H9 (cell line): ENCODE measurements around the gene TTLL4. TPM values are rescaled to one million over a fixed set of nuclear protein-coding genes. Genes with fewer than 3 reads are reported as not detected.

ENCODE experiments used
- DNase-seq: peaks from one replicate; pipeline ENCODE4 v3.0.0-alpha.2; 2017
- H2AFZ ChIP-seq: one replicate; pipeline ENCODE4 v1.6.1; 2013; ENCODE audit warnings: mild to moderate bottlenecking, low read length, control low read depth, moderate library complexity
- H2AK5ac ChIP-seq: 2 replicates; pipeline ENCODE4 v1.6.1; 2013; ENCODE audit warnings: low read length, control low read depth, mixed read lengths; ENCODE audit not compliant: insufficient read length
- H2BK120ac ChIP-seq: one replicate; pipeline ENCODE4 v1.6.1; 2013; ENCODE audit warnings: low read depth, mild to moderate bottlenecking, low read length, control low read depth, inconsistent platforms; ENCODE audit not compliant: poor library complexity, severe bottlenecking
- H2BK12ac ChIP-seq: 2 replicates; pipeline ENCODE4 v1.6.1; 2013; ENCODE audit warnings: low read length, control low read depth, mixed read lengths, low read depth; ENCODE audit not compliant: insufficient read length
- H2BK15ac ChIP-seq: 2 replicates; pipeline ENCODE4 v1.6.1; 2013; ENCODE audit warnings: low read depth, low read length, control low read depth
- H2BK20ac ChIP-seq: one replicate; pipeline ENCODE4 v1.6.1; 2013; ENCODE audit warnings: low read depth, mild to moderate bottlenecking, low read length, control low read depth, inconsistent platforms; ENCODE audit not compliant: poor library complexity, severe bottlenecking
- H2BK5ac ChIP-seq: 2 replicates; pipeline ENCODE4 v1.6.1; 2013; ENCODE audit warnings: low read length, control low read depth, mixed read lengths; ENCODE audit not compliant: insufficient read length
- H3K14ac ChIP-seq: 2 replicates; pipeline ENCODE4 v1.6.1; 2013; ENCODE audit warnings: low read length, control low read depth; ENCODE audit not compliant: insufficient read depth
- H3K18ac ChIP-seq: 2 replicates; pipeline ENCODE4 v1.6.1; 2013; ENCODE audit warnings: low read depth, mild to moderate bottlenecking, mixed read lengths, low read length, control low read depth; ENCODE audit not compliant: insufficient read length
- H3K23ac ChIP-seq: 2 replicates; pipeline ENCODE4 v1.6.1; 2013; ENCODE audit warnings: low read length, control low read depth, mixed read lengths, low read depth; ENCODE audit not compliant: insufficient read length
- H3K23me2 ChIP-seq: 2 replicates; pipeline ENCODE4 v1.6.1; 2013; ENCODE audit warnings: low read depth, mild to moderate bottlenecking, mixed read lengths, low read length, control low read depth; ENCODE audit not compliant: insufficient read length, poor library complexity, severe bottlenecking
- H3K27ac ChIP-seq: 2 replicates; pipeline ENCODE4 v1.5.1; 2013; ENCODE audit warnings: low read length, control low read depth, mixed read lengths, low read depth; ENCODE audit not compliant: insufficient read length
- H3K27me3 ChIP-seq: 2 replicates; pipeline ENCODE4 v1.6.1; 2013; ENCODE audit warnings: low read length, control low read depth, inconsistent platforms; ENCODE audit not compliant: insufficient read depth
- H3K4ac ChIP-seq: 2 replicates; pipeline ENCODE4 v1.6.1; 2013; ENCODE audit warnings: low read depth, mild to moderate bottlenecking, control low read depth, inconsistent platforms, low read length, moderate library complexity
- H3K4me1 ChIP-seq: 2 replicates; pipeline ENCODE4 v1.6.1; 2013; ENCODE audit warnings: low read length, control low read depth, inconsistent platforms; ENCODE audit not compliant: insufficient read depth
- H3K4me2 ChIP-seq: 2 replicates; pipeline ENCODE4 v1.6.1; 2013; ENCODE audit warnings: low read length, control low read depth, mixed read lengths; ENCODE audit not compliant: insufficient read length, insufficient read depth
- H3K56ac ChIP-seq: 2 replicates; pipeline ENCODE4 v1.6.1; 2013; ENCODE audit warnings: low read depth, mild to moderate bottlenecking, mixed read lengths, low read length, control low read depth; ENCODE audit not compliant: insufficient read length
- H3K79me1 ChIP-seq: 2 replicates; pipeline ENCODE4 v1.6.1; 2013; ENCODE audit warnings: low read depth, mild to moderate bottlenecking, moderate library complexity, low read length, control low read depth, inconsistent platforms; ENCODE audit not compliant: insufficient read depth, poor library complexity, severe bottlenecking
- H3K79me2 ChIP-seq: 2 replicates; pipeline ENCODE4 v1.6.1; 2013; ENCODE audit warnings: low read length, control low read depth, inconsistent platforms; ENCODE audit not compliant: insufficient read depth
- H3K9ac ChIP-seq: 2 replicates; pipeline ENCODE4 v1.6.1; 2013; ENCODE audit warnings: low read length, control low read depth, mixed read lengths; ENCODE audit not compliant: insufficient read length; ENCODE audit errors: extremely low read depth
- H3K9me3 ChIP-seq: one replicate; pipeline ENCODE4 v1.6.1; 2013; ENCODE audit warnings: low read depth, low read length, inconsistent platforms; ENCODE audit not compliant: control insufficient read depth
- H3T11ph ChIP-seq: one replicate; pipeline ENCODE4 v1.6.1; 2013; ENCODE audit warnings: mild to moderate bottlenecking, low read length, control low read depth, inconsistent platforms
- H4K20me1 ChIP-seq: one replicate; pipeline ENCODE4 v1.6.1; 2013; ENCODE audit not compliant: control insufficient read depth, insufficient read length, insufficient read depth
- H4K5ac ChIP-seq: 2 replicates; pipeline ENCODE4 v1.6.1; 2013; ENCODE audit warnings: low read depth, mild to moderate bottlenecking, mixed read lengths, low read length, control low read depth; ENCODE audit not compliant: insufficient read length
- H4K8ac ChIP-seq: replicated peaks from 2 replicates; pipeline ENCODE4 v1.6.1; 2013; ENCODE audit warnings: low read length, control low read depth, mixed read lengths, low read depth; ENCODE audit not compliant: insufficient read length
- H4K91ac ChIP-seq: 2 replicates; pipeline ENCODE4 v1.6.1; 2013; ENCODE audit warnings: low read depth, mild to moderate bottlenecking, moderate library complexity, mixed read lengths, low read length, control low read depth; ENCODE audit not compliant: insufficient read length
- H3K27ac Mint-ChIP-seq, 3 experiments: 2 replicates in 2 of 3; 3 replicates in 1 of 3; pipeline ENCODE4 v1.8.0; 2020 to 2021; ENCODE audit warnings: mixed read lengths in 3 of 3, mild to moderate bottlenecking in 1 of 3, moderate library complexity in 1 of 3
- H3K27me3 Mint-ChIP-seq: 2 replicates; pipeline ENCODE4 v1.8.0; 2021; ENCODE audit warnings: low read depth, mild to moderate bottlenecking, moderate library complexity, mixed read lengths
- H3K36me3 Mint-ChIP-seq, 3 experiments: 2 replicates in 2 of 3; 3 replicates in 1 of 3; pipeline ENCODE4 v1.8.0; 2020 to 2021; ENCODE audit warnings: low read depth in 3 of 3, mixed read lengths in 3 of 3; ENCODE audit not compliant: insufficient read depth in 1 of 3
- H3K4me1 Mint-ChIP-seq, 2 experiments: 2 replicates each; pipeline ENCODE4 v1.8.0; 2020; ENCODE audit warnings: mixed read lengths in 2 of 2
- H3K4me3 Mint-ChIP-seq, 2 experiments: 2 replicates in 1 of 2; 3 replicates in 1 of 2; pipeline ENCODE4 v1.8.0; 2020 to 2021; ENCODE audit warnings: mild to moderate bottlenecking in 2 of 2, mixed read lengths in 2 of 2, moderate library complexity in 1 of 2
- H3K9me3 Mint-ChIP-seq, 2 experiments: 2 replicates in 1 of 2; 3 replicates in 1 of 2; pipeline ENCODE4 v1.8.0; 2020; ENCODE audit warnings: mild to moderate bottlenecking in 2 of 2, mixed read lengths in 2 of 2, moderate library complexity in 1 of 2
- CTCF ChIP-seq: fragments of 200-600 bp; sonication (generic); conservative IDR thresholded peaks from 3 replicates; pipeline ENCODE4 v1.8.0; 2021; ENCODE audit warnings: antibody characterized with exemption, mild to moderate bottlenecking
- WGBS: extraction: QIAGEN DNeasy Blood & Tissue Kit; methylation state at CpG from one replicate; pipeline ENCODE4 v1.1.7; 2013; ENCODE audit warnings: missing lambda C conversion rate, low lambda C conversion rate, mixed read lengths; ENCODE audit not compliant: insufficient read length; ENCODE audit errors: extremely low coverage; 5-methylcytosine and 5-hydroxymethylcytosine counted together
- total RNA-seq: library from RNA; stranded (reverse); gene quantifications from 2 replicates; pipeline ENCODE4 v1.2.1, GENCODE V29; 2021

TTLL4 gene
- total RNA-seq, 1 experiment from 2014 or later = 96.4 TPM

GRCh38 chr2:218804817-218805216, 94.2 kb downstream of the TTLL4 start:
- Histone ChIP-seq H3K27me3 (no peaks in the 10 kb centered on the region), H3K56ac (no peak overlapping the region), H3K9me3 (no peaks in the 10 kb centered on the region), H3T11ph (no peak overlapping the region), H3K9ac (no peak overlapping the region), H2BK20ac (no peak overlapping the region), H3K23ac (no peak overlapping the region), H3K4me2 (no peak overlapping the region), H3K27ac (no peak overlapping the region), H3K18ac (no peak overlapping the region), H2AK5ac (no peak overlapping the region), H3K79me2 (no peaks in the 10 kb centered on the region), H2BK120ac (no peak overlapping the region), H4K8ac (no peak overlapping the region), H3K4ac (no peak overlapping the region), H2BK15ac (no peak overlapping the region), H4K91ac (no peak overlapping the region), H3K4me1 (peaks cover 3% of the 10 kb centered on the region; the same call in 1 of the 2 replicates), H3K23me2 (no peaks in the 10 kb centered on the region), H2BK12ac (no peak overlapping the region), H4K20me1 (no peaks in the 10 kb centered on the region), H3K14ac (no peak overlapping the region), H4K5ac (no peak overlapping the region), H3K79me1 (no peaks in the 10 kb centered on the region), H2BK5ac (no peak overlapping the region), H2AFZ (no peak overlapping the region)
- DNase-seq = no peak
- no peak for TF ChIP-seq CTCF
- peaks cover 5 to 15% (median 8%) of the 10 kb centered on the region in 3 experiments for H3K36me3 Mint-ChIP-seq
- H3K27me3 Mint-ChIP-seq = no peaks in the 10 kb centered on the region
- peaks cover 12 to 16% of the 10 kb centered on the region in 2 experiments for H3K9me3 Mint-ChIP-seq
- no peak overlapping the region for H3K27ac Mint-ChIP-seq
- peaks cover 18 to 19% of the 10 kb centered on the region in 2 experiments for H3K4me1 Mint-ChIP-seq
- H3K4me3 Mint-ChIP-seq = no peak overlapping the region
- WGBS = no CpG with 5 or more reads among the region's 1 CpG

Other genes with a start within 250 kb of the TTLL4 start
- 34.5 and 34.9 TPM in 2 replicates for gene USP37, start 142.5 kb upstream of the TTLL4 start, total RNA-seq
- gene CNOT9, start 142.0 kb upstream of the TTLL4 start, total RNA-seq = 83.5 and 91.2 TPM in 2 replicates
- 0.18 and 0.42 TPM in 2 replicates for gene PLCD4, start 102.9 kb upstream of the TTLL4 start, total RNA-seq
- gene ZNF142, start 51.2 kb upstream of the TTLL4 start, total RNA-seq = 41.4 and 43.4 TPM in 2 replicates
- gene BCS1L, start 51.2 kb upstream of the TTLL4 start, total RNA-seq = 39.1 and 44.1 TPM in 2 replicates
- gene RNF25, start 38.8 kb upstream of the TTLL4 start, total RNA-seq = 35.3 and 40.7 TPM in 2 replicates
- gene STK36, start 38.7 kb upstream of the TTLL4 start, total RNA-seq = 32.7 and 38.7 TPM in 2 replicates
- 3.1 and 3.4 TPM in 2 replicates for gene CYP27A1, start 71.3 kb downstream of the TTLL4 start, total RNA-seq
- not detected in 2 replicates for gene PRKAG3, start 121.0 kb downstream of the TTLL4 start, total RNA-seq
- not detected in 2 replicates for gene WNT6, start 149.0 kb downstream of the TTLL4 start, total RNA-seq
- gene WNT10A, start 170.0 kb downstream of the TTLL4 start, total RNA-seq = not detected in 2 replicates
- 0.11 and 0.26 TPM in 2 replicates for gene CDK5R2, start 248.8 kb downstream of the TTLL4 start, total RNA-seq